GM18508 (cell line): ENCODE results near the gene SSR4.

Experiments used
- ATAC-seq: cut with Tn5 transposase; IDR thresholded peaks from one replicate; pipeline ENCODE4 v1.9.1; 2021; ENCODE audit warnings: moderate number of reproducible peaks; ENCODE audit not compliant: insufficient read depth, unreplicated experiment

SSR4 gene

DNA sequence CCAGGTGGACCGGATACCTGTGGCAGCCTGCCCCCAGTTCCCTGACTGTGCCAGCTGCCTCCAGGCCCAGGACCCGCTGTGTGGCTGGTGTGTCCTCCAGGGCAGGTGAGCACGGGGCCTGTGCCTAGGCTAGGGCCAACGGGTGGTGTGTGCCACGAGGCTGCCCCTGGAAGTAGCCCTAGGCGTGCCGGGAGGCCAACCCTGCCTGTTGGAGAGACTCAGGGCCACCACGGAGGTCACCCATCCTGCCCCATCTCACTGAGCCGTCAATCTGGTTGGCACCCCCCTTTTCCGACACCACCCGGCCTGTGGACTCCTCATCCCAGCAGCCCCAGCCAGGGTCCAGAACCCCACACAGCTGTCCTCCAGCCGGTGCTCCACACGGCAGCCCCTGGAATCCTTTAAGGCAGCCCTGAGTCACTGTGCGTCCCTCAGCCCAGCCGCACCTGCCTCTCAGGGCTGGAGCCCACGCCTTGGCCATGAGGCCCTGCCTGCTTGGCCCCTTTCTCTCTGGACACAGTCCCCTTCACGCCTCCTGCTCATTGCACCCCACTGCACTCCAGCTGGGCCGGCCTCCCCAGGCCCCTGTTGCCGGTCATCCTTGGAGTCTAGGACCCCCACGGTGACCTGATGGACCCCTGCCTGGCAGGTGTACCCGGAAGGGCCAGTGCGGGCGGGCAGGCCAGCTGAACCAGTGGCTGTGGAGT lies 25.2 kb upstream of the SSR4 start:
- ATAC-seq, result no peak

DNA sequence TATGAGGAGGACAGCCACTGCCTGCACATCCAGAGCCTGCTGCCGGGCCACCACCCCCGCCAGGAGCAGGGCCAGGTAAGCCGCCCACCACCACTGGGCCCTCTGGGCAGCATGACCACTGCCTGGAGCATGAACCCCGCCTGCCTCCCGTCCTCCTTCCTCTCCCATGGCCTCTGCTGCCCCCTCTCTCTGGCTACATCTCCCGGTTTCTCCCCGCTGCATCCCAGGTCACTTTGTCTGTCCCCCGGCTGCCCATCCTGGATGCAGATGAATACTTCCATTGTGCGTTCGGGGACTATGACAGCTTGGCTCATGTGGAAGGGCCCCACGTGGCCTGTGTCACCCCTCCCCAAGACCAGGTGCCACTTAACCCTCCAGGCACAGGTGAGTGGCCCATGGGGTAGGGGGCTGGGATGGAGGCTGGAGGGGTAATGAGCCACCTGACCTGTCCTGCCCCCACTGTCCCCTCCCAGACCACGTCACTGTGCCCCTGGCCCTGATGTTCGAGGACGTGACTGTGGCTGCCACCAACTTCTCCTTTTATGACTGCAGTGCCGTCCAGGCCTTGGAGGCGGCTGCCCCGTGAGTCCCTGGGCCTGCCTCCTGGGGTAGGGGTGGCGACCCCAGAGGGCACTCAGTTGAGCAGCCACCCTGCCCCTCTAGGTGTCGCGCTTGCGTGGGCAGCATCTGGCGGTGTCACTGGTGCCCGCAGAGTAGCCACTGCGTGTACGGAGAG lies 24.4 kb upstream of the SSR4 start:
- no peak for ATAC-seq

DNA sequence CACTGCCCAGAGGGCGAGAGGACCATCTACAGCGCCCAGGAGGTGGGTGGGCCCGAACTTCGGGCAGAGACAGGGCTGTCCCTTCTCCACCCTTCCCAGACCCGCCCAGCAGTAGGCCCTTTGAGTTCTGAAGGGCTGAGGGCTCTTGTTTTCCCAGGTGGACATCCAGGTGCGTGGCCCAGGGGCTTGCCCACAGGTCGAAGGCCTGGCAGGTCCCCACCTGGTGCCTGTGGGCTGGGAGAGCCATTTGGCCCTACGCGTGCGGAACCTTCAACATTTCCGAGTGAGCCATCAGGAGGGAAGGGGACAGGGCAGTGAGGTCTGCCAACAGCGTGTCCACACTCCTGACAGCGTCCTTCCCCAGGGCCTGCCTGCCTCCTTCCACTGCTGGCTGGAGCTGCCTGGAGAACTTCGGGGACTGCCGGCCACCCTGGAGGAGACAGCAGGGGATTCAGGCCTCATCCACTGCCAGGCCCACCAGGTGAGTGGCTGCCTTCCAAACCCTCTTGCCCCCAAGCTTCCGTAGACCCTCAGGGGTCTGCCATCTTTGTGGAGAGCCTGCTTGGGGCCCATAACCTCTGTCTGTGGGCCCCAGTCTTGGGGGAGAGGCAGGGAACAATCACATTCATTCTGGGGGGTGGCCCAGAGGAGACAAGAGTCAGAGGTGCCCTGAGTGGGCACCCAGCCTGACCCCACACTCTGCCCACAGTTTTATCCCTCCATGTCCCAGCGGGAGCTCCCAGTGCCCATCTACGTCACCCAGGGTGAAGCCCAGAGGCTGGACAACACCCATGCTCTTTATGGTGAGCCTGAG lies 23.7 kb upstream of the SSR4 start:
- ATAC-seq, result no peak

DNA sequence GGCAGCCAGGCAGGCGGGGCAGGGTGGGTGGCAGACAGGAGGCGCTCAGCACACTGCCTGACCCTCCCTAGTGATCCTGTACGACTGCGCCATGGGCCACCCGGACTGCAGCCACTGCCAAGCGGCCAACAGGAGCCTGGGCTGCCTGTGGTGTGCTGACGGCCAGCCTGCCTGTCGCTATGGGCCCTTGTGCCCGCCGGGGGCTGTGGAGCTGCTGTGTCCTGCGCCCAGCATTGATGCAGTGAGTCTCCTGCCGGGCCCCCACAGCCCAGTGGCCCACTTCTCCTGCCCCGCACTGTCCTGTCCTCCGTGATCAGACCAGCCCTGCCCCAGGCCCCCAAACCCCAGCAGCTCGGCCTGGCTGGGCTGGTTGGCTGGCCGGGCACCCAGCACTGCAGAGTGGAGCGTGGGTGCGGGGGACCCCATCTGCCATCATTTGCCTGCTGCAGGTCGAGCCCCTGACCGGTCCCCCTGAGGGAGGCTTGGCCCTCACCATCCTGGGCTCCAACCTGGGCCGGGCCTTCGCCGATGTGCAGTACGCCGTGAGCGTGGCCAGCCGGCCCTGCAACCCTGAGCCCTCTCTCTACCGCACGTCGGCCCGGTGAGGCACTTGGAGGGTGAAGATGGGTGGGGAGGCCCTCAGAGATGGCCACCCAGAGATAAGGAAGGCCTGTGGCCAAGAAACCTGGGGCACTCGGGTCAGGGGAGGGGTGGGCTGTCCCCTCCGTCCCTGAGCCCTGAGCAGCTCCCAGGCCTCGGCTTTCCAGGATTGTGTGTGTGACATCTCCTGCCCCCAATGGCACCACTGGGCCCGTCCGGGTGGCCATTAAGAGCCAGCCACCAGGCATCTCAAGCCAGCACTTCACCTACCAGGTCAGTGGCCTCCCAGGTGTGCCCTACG lies 22.8 kb upstream of the SSR4 start:
- ATAC-seq, result no peak

DNA sequence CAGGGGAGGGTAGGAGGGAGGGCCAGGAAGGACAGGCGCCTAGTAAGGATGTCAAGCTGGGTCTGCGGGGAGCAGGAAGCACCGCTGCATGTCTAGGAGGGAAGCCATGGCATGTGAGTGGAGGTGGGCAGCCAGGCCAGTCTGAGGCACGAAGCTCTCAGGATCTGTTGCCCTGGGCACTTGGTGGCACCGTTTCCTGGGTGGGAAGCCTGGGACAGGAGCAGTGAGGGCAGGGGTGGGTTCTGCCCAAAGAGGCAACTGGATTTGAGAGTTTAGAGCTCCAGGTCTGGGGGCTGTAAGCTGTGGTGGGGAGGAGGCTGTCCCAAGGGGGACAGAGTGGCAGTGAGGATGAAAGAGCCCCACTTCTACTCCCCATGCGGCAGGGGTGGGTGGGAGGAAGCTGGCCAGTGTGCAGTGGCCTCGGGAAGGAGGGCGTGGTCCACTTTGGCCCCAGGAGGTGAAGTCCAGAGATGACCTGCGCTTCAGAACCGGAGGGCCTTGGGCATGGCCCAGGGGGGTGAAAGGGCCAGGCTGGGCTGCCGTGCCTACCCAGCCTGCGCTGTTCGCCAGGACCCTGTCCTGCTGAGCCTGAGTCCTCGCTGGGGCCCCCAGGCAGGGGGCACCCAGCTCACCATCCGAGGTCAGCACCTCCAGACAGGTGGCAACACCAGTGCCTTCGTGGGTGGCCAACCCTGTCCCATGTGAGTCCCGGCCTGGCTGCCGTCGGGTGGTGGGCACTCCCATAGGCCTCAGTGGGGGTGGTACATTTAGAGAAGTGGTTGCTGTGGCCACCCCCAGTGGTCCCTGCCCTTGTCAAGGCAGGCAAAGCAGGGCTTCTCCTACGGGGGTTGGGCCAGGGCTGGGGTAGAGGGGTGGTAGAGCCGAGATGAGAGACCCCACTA lies 21.9 kb upstream of the SSR4 start:
- ATAC-seq, result no peak

DNA sequence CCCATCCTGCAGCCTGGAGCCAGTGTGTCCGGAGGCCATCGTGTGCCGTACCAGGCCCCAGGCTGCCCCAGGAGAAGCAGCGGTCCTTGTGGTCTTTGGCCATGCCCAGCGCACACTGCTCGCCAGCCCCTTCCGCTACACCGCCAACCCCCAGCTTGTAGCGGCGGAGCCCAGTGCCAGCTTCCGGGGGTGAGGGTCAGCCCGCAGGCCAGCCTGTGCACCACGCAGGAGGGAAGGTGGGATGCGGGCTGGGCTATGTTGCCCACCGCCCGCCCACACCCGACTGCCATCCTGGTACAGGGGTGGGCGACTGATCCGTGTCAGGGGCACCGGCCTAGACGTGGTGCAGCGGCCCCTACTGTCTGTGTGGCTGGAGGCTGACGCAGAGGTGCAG lies 21.3 kb upstream of the SSR4 start:
- ATAC-seq, result no peak

DNA sequence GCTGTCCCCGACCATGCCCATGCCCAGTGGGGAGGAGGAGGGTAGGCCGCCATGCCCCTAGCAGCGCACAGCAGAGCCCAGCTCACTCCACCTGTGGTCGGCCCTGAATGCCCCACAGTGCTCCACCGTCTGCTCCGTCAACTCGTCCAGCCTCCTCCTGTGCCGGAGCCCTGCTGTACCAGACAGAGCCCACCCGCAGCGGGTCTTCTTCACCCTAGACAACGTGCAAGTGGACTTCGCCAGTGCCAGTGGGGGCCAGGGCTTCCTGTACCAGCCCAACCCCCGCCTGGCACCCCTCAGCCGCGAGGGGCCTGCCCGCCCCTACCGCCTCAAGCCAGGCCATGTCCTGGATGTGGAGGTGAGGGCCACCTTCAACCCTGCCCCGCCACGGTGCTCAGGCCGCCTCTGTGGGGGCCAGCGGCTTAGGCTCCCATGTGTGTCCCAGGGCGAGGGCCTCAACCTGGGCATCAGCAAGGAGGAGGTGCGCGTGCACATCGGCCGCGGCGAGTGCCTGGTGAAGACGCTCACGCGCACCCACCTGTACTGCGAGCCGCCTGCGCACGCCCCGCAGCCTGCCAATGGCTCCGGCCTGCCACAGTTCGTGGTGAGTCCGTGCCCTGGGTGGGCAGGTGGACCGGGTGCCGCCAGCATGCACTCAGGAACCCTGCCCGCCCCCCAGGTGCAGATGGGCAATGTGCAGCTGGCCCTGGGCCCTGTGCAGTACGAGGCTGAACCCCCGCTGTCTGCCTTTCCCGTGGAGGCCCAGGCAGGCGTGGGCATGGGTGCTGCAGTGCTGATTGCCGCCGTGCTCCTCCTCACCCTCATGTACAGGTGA lies 20.5 kb upstream of the SSR4 start:
- ATAC-seq, result no peak

DNA sequence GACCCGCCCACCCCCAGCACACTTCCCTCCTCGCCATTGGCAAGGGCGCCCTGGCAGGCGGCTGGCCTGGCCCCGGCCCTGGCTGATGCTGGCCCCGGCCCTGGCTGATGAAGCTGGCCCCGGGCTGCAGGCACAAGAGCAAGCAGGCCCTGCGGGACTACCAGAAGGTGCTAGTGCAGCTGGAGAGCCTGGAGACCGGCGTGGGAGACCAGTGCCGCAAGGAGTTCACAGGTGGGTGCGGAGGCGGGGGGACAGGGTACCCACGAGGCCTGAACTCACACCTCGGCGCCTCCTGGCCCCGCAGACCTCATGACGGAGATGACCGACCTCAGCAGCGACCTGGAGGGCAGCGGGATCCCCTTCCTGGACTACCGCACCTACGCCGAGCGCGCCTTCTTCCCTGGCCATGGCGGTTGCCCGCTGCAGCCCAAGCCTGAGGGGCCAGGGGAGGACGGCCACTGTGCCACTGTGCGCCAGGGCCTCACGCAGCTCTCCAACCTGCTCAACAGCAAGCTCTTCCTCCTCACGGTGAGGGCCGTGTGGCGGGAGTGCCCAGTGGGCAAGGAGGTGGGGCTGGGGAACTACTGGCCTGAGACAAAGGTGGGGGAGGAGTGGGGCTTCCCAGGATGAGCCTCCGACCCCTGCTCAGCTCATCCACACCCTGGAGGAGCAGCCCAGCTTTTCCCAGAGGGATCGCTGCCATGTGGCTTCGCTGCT lies 19.7 kb upstream of the SSR4 start:
- ATAC-seq, result no peak

DNA sequence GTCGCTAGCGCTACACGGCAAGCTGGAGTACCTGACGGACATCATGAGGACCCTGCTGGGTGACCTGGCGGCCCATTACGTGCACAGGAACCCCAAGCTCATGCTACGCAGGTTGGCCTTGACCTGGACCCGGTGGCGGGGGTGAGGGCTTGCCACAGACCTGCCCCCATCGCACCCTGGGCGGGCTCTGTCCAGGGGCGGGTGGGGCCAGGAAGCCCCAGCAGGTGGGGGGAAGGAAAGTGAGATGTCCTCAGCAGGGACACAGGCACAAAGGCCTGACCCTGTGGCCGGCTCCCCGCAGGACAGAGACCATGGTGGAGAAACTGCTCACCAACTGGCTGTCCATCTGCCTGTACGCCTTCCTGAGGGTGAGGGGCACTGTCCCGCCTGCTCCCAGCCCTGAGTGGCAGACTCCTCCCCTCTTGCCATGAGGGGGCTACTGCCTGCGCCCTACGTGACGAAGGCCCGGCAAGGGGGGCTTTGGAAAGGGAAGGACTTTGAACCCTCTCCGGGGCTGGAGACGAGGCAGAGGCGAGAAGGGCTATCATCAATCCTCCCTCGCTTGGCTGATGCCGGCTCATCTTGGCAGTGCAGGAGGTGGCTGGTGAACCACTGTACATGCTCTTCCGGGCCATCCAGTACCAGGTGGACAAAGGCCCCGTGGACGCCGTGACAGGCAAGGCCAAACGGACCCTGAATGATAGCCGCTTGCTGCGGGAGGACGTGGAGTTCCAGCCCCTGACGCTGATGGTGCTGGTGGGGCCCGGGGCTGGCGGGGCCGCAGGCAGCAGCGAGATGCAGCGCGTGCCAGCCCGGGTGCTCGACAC lies 19.0 kb upstream of the SSR4 start:
- no peak for ATAC-seq

DNA sequence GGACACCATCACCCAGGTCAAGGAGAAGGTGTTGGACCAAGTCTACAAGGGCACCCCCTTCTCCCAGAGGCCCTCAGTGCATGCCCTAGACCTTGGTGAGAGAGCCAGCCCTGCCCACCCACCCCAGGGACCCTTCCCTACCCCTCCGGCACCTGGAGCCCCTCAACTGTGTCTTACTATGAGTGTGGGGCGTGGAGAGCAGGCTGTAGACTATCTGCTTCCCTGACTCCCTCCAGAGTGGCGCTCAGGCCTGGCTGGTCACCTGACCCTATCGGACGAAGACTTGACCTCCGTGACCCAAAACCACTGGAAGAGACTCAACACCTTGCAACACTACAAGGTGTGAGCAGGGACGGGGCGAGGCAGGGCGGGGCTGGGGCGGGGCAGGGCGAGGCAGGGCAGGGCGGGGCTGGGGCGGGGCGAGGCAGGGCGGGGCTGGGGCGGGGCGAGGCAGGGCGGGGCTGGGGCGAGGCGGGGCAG lies 18.3 kb upstream of the SSR4 start:
- ATAC-seq, result no peak

DNA sequence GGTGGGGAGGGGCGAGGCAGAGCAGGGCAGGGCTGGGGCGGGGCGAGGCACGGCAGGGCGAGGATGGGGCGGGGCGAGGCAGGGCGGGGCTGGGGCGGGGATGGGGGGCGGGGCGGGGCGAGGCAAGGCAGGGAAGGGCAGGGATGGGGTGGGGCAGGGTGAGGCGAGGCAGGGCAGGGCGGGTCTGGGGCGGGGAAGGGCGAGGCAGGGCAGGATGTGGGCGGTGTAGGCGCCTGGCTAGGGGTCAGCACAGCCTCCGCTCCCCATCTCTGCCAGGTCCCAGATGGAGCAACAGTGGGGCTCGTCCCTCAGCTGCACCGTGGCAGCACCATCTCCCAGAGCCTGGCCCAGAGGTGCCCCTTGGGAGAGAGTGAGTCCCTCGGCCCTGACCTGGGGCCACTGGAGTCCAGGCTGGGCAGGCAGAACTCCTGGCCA lies 17.8 kb upstream of the SSR4 start:
- ATAC-seq, result no peak

DNA sequence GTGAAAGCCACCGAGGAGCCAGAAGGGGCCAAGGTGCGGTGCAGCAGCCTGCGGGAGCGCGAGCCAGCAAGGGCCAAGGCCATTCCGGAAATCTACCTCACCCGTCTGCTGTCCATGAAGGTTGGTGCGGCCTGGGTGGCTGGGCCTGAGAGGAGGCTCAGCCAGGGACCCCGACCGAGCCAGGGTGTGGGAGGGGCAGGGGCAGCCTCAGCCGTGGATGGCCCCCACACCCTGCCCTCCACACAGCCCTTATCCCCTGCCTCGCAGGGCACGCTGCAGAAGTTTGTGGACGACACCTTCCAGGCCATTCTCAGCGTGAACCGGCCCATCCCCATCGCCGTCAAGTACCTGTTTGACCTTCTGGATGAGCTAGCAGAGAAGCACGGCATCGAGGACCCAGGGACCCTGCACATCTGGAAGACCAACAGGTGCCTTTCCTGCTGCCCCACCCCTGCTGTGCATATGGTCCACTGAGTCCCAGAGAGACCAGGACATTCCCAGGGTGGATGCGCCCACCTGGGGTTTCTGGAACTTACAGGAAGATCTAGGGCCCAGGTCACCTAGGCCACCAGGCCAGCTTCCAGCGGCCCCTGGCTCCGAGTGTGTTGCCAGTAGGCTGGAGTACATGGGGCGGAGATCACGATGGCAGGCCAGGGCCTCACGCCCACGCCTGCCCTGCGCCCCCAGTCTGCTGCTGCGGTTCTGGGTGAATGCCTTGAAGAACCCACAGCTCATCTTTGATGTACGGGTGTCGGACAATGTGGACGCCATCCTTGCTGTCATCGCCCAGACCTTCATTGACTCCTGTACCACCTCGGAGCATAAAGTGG lies 17.0 kb upstream of the SSR4 start:
- ATAC-seq, result no peak

DNA sequence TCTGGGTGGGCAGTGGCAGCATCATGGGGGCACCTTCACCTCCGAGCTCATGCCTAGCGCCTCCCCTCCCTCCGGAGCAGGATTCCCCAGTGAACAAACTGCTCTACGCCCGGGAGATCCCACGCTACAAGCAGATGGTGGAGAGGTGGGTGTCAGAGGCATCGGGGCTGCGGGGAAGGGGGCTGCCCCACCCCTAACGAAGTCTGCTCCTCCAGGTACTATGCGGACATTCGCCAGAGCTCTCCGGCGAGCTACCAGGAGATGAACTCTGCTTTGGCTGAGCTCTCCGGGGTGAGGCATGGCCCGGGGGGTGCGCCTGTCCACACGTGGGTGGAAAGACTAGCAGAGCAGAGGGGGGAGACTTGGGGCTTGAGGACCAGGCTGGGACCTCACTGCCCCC lies 16.3 kb upstream of the SSR4 start:
- ATAC-seq, result no peak

DNA sequence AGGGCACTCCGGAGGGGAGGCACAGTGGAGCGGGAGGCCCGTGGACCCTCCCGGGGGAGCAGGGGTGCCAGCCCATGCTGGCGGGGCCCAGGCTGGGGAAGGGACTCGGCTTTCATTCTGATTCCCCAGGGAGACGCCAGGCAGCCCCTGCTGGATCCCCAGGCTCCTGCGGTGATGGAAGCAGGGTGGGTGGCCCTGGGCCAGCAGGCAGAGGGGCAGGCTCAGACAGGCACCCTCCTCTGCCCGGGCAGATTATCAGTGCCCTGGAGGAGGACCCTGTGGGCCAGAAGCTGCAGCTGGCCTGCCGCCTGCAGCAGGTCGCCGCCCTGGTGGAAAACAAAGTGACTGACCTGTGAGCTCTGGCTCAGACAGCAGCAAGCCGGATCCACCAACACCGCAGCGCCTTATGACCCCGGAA lies 15.8 kb upstream of the SSR4 start:
- no peak for ATAC-seq

DNA sequence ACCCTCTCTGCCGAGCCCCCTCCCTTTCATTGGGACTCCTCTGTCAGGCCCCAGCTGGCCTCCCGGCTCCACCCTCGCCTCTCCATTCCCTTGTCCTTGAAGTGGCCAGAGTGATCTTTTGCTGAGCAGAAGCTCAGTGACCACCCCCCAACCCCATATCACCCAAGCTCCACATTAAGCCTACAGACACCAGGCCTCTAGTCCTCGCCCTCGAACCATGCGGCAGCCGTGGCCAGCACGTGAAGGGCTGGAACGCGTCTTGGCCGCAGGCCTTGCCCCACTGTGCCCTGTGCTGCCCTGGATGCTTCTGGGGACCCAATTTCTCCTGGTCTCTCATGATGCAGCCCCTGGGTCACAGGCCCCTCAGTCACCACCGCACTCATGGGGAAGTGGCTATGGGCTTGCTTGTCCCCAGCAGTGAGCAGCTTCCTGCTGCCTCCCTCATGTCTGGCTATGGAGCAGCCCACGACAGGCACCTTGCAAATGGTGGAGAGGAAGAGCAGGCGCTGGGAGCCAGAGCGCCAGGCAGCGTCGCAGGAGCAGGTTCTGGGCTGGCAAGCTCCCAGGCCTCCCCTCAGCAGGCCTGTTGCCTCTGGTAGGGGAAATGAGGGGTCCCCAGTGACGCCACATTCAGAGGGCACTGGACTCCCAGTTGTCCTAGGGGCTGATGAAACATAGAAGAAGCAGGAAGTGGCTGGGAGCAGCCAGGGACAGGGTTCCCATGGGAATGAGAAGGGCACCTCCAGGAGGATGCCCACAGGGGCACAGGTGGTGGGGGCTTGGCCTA lies 14.4 kb upstream of the SSR4 start:
- no peak for ATAC-seq
